Endodermal cell (in vitro differentiated cells): ENCODE results near the gene GBGT1. TPM values are rescaled to one million over a fixed set of nuclear protein-coding genes. Genes with fewer than 3 reads are reported as not detected.

Experiments
- DNase-seq: peaks from one replicate; pipeline ENCODE4 v3.0.0-alpha.2; 2017
- H3K27ac ChIP-seq: 2 replicates; pipeline ENCODE4 v1.5.1; 2013; ENCODE audit warnings: mild to moderate bottlenecking, low read depth, low read length, moderate library complexity
- H3K27me3 ChIP-seq: 2 replicates; pipeline ENCODE4 v1.6.1; 2013; ENCODE audit warnings: mild to moderate bottlenecking, low read length, moderate library complexity; ENCODE audit not compliant: insufficient read depth, control insufficient read depth, poor library complexity, severe bottlenecking
- H3K36me3 ChIP-seq: 2 replicates; pipeline ENCODE4 v1.7.0; 2013; ENCODE audit warnings: mild to moderate bottlenecking, low read length, moderate library complexity; ENCODE audit not compliant: control insufficient read depth, insufficient read depth
- H3K4me1 ChIP-seq: one replicate; pipeline ENCODE4 v1.7.0; 2013; ENCODE audit warnings: low read length; ENCODE audit not compliant: control insufficient read depth, insufficient read depth
- H3K4me3 ChIP-seq: 2 replicates; pipeline ENCODE4 v1.5.1; 2013; ENCODE audit warnings: mild to moderate bottlenecking, low read length, moderate library complexity
- H3K9ac ChIP-seq: 2 replicates; pipeline ENCODE4 v1.6.1; 2013; ENCODE audit warnings: mild to moderate bottlenecking, low read length, moderate library complexity; ENCODE audit not compliant: poor library complexity, severe bottlenecking; ENCODE audit errors: extremely low read depth
- H3K9me3 ChIP-seq: 2 replicates; pipeline ENCODE4 v1.6.1; 2013; ENCODE audit warnings: mild to moderate bottlenecking, low read length, moderate library complexity; ENCODE audit not compliant: control insufficient read depth
- H3K27ac Mint-ChIP-seq: 2 replicates; pipeline ENCODE4 v1.8.0; 2020; ENCODE audit warnings: mixed read lengths
- H3K27me3 Mint-ChIP-seq: 2 replicates; pipeline ENCODE4 v1.8.0; 2021; ENCODE audit warnings: mild to moderate bottlenecking, mixed read lengths; ENCODE audit not compliant: insufficient read depth
- H3K36me3 Mint-ChIP-seq: 2 replicates; pipeline ENCODE4 v1.8.0; 2020; ENCODE audit warnings: low read depth, mixed read lengths
- H3K4me1 Mint-ChIP-seq: 2 replicates; pipeline ENCODE4 v1.8.0; 2020; ENCODE audit warnings: mixed read lengths
- H3K4me3 Mint-ChIP-seq: 2 replicates; pipeline ENCODE4 v1.8.0; 2020; ENCODE audit warnings: mild to moderate bottlenecking, moderate library complexity, mixed read lengths
- H3K9me3 Mint-ChIP-seq: 2 replicates; pipeline ENCODE4 v1.8.0; 2020; ENCODE audit warnings: mild to moderate bottlenecking, mixed read lengths
- WGBS, 2 experiments: methylation state at CpG; one replicate each; pipeline versions ENCODE4 v1.1.5 to v1.1.7; 2013; ENCODE audit warnings: missing lambda C conversion rate in 2 of 2, mixed read lengths in 1 of 2; ENCODE audit not compliant: insufficient coverage in 1 of 2, insufficient read length in 1 of 2; 5-methylcytosine and 5-hydroxymethylcytosine counted together
- total RNA-seq, 2 donors: library from RNA; stranded (reverse); fragmentation: NEBNext Ultra II Directional in 1 of 2; extraction: Animal tissue kit (Norgen Biotek cat#: 25700) in 1 of 2; gene quantifications; 2 replicates in 1 of 2; 3 replicates in 1 of 2; pipeline ENCODE4 v1.2.1, GENCODE V29; 2021
- TF ChIP-seq, protein P1 (sequence below): fragments of 200-600 bp; sonication (generic); conservative IDR thresholded peaks from 2 replicates; pipeline ENCODE4 v1.5.0; 2021; ENCODE audit warnings: antibody characterized with exemption, mild to moderate bottlenecking

The GBGT1 gene
- total RNA-seq, 2 donors from 2014 or later: 28.2 to 29.1 TPM

DNA sequence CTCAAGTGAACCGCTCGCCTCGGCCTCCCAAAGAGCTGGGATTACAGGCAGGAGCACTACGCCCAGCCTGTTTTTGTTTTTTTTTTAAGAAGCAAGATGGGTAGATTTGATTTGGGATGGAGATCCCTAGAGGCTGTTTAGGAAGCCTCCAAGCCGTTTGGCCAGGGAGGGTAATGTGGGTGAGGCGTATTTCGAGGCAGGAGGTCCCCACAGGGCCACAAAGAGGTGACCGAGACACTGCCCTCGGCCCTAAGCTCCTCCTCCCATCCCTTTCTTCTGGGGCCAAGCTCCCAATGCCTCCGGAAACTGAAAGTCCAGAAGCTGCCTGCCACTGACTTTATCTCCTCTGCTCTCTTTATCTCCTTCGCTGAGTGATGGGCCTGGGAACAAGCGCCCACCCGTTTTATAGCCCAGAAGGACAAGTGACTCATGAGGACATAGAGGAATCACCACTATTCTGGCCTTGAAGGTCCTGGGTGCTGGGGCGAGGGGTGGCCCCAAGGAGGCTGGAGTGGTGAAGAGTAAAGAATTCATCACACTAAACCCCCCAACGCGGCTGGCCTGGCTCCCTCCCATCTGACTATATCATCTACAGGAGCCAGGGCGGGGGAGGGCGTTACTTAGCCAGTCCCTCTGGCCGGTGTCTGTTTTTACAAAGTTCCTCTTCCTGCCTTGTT, 40.6 kb downstream of the GBGT1 start:
- TF ChIP-seq, protein P1, sequence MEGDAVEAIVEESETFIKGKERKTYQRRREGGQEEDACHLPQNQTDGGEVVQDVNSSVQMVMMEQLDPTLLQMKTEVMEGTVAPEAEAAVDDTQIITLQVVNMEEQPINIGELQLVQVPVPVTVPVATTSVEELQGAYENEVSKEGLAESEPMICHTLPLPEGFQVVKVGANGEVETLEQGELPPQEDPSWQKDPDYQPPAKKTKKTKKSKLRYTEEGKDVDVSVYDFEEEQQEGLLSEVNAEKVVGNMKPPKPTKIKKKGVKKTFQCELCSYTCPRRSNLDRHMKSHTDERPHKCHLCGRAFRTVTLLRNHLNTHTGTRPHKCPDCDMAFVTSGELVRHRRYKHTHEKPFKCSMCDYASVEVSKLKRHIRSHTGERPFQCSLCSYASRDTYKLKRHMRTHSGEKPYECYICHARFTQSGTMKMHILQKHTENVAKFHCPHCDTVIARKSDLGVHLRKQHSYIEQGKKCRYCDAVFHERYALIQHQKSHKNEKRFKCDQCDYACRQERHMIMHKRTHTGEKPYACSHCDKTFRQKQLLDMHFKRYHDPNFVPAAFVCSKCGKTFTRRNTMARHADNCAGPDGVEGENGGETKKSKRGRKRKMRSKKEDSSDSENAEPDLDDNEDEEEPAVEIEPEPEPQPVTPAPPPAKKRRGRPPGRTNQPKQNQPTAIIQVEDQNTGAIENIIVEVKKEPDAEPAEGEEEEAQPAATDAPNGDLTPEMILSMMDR: no peak
- 78 to 80% methylated on average over 9 to 19 of the region's 19 CpGs for WGBS, 2 experiments
- Histone ChIP-seq H3K4me1 (peaks cover 9% of the 10 kb centered on the region), H3K9ac (no peak overlapping the region), H3K9me3 (no peaks in the 10 kb centered on the region), H3K27ac (peak overlapping the region; percentile 44), H3K27me3 (no peaks in the 10 kb centered on the region), H3K4me3 (no peak overlapping the region), H3K36me3 (no peaks in the 10 kb centered on the region)
- peaks cover 3% of the 10 kb centered on the region for H3K36me3 Mint-ChIP-seq
- H3K4me3 Mint-ChIP-seq: no peak overlapping the region
- peaks cover 36% of the 10 kb centered on the region for H3K27me3 Mint-ChIP-seq
- H3K27ac Mint-ChIP-seq: no peak overlapping the region
- no peak for DNase-seq
- no peaks in the 10 kb centered on the region for H3K9me3 Mint-ChIP-seq
- H3K4me1 Mint-ChIP-seq: peaks cover 10% of the 10 kb centered on the region

DNA sequence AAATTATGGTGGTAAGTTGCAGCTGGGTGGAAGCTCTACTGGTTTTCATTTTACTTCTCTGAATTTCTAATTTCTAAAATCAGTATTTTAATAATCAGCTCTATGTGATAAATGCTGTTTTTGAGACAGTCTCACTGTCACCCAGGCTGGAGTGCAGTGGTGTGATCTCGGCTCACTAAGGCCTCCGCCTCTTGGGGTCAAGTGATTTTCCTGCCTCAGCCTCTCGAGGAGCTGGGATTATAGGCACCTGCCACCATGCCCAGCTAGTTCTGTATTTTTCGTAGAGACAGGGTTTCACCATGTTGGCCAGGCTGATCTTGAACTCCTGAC, 41.1 kb downstream of the GBGT1 start:
- 89 to 91% methylated on average over 4 of the region's 4 CpGs for WGBS, 2 experiments
- Histone ChIP-seq H3K4me3 (no peak overlapping the region), H3K9me3 (no peaks in the 10 kb centered on the region), H3K27me3 (no peaks in the 10 kb centered on the region), H3K4me1 (peaks cover 9% of the 10 kb centered on the region), H3K9ac (no peak overlapping the region), H3K27ac (no peak overlapping the region), H3K36me3 (no peaks in the 10 kb centered on the region)
- Mint-ChIP-seq H3K27me3 (peaks cover 41% of the 10 kb centered on the region), H3K4me1 (peaks cover 10% of the 10 kb centered on the region), H3K36me3 (peaks cover 3% of the 10 kb centered on the region), H3K4me3 (no peak overlapping the region), H3K27ac (no peak overlapping the region), H3K9me3 (no peaks in the 10 kb centered on the region)
- DNase-seq: no peak
- TF ChIP-seq, protein P1: no peak

DNA sequence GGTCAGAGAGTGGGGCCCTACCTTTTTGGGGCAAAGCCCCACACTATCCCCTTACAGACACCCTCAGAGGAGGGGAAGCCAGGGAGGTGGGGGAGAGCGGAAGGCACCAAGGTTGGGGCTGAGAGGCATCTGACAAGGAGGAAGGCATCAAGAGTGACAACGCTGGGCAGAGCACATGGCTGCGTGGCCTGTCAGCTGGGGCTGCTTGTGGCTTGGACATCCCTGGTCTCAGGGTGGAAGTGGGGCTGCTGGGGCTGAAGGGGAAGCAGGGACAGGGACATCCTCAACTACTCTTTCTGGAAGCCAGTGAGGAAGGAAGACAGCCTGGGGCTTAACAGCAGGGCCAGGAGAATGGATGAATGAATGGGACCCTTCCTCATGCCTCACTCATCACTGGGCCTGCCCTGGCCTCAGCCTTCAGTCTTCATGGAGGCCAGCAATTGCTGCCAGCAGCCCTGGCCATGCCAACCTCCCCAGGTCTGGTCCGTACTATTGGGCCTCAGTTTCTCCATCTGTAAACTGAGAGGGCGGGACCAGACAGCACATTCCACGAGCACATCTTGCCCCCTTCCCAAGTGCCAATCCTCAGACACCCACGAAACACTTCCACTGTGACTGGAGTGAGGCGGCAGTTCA, 41.7 kb downstream of the GBGT1 start:
- H3K9me3 Mint-ChIP-seq: no peaks in the 10 kb centered on the region
- TF ChIP-seq, protein P1: no peak
- peaks cover 5% of the 10 kb centered on the region for H3K36me3 Mint-ChIP-seq
- H3K36me3 ChIP-seq: no peaks in the 10 kb centered on the region
- WGBS, 2 experiments: 69 to 81% methylated on average over 5 to 8 of the region's 8 CpGs
- H3K4me1 ChIP-seq: peaks cover 9% of the 10 kb centered on the region
- DNase-seq: no peak
- H3K9me3 ChIP-seq: no peaks in the 10 kb centered on the region
- no peak overlapping the region for H3K27ac ChIP-seq
- peaks cover 10% of the 10 kb centered on the region for H3K4me1 Mint-ChIP-seq
- no peaks in the 10 kb centered on the region for H3K27me3 ChIP-seq
- H3K4me3 ChIP-seq: no peak overlapping the region
- no peak overlapping the region for H3K27ac Mint-ChIP-seq
- H3K27me3 Mint-ChIP-seq: peaks cover 42% of the 10 kb centered on the region
- H3K9ac ChIP-seq: no peak overlapping the region
- H3K4me3 Mint-ChIP-seq: peak overlapping the region; percentile 37
